Duodenal mucosa (tissue), 2 donors: ENCODE results near the gene LIPE.
A peak's percentile ranks its signal among the peaks of the same experiment; 100 is the strongest.
"Not testable (repeated sequence)": the region's sequence is repeated elsewhere in the genome, so short reads cannot be mapped to it uniquely, and the experiment has no call there.

Experiments used
- H3K27ac ChIP-seq: one replicate; pipeline ENCODE4 v1.7.0; 2013; ENCODE audit warnings: low read depth, low read length
- H3K27me3 ChIP-seq, 2 donors: one replicate each; pipeline ENCODE4 v1.7.0; 2013; ENCODE audit warnings: low read length in 2 of 2, control low read depth in 1 of 2; ENCODE audit not compliant: insufficient read depth in 2 of 2, control insufficient read depth in 1 of 2
- H3K36me3 ChIP-seq, 2 donors: one replicate each; pipeline ENCODE4 v1.7.0; 2013; ENCODE audit warnings: low read length in 2 of 2, control low read depth in 1 of 2; ENCODE audit not compliant: insufficient read depth in 2 of 2, control insufficient read depth in 1 of 2
- H3K4me1 ChIP-seq, 2 donors: one replicate each; pipeline ENCODE4 v1.7.0; 2013; ENCODE audit warnings: low read length in 2 of 2, control low read depth in 1 of 2; ENCODE audit not compliant: insufficient read depth in 2 of 2, control insufficient read depth in 1 of 2
- H3K4me3 ChIP-seq, 2 donors: one replicate each; pipeline ENCODE4 v1.7.0; 2013; ENCODE audit warnings: low read length in 2 of 2, low read depth in 1 of 2
- H3K9ac ChIP-seq, 2 donors: one replicate each; pipeline ENCODE4 v1.7.0; 2013; ENCODE audit warnings: low read length in 2 of 2, low read depth in 1 of 2
- H3K9me3 ChIP-seq, 2 donors: one replicate each; pipeline ENCODE4 v1.7.0; 2013; ENCODE audit warnings: low read length in 2 of 2, control low read depth in 1 of 2; ENCODE audit not compliant: control insufficient read depth in 1 of 2

The LIPE gene

DNA sequence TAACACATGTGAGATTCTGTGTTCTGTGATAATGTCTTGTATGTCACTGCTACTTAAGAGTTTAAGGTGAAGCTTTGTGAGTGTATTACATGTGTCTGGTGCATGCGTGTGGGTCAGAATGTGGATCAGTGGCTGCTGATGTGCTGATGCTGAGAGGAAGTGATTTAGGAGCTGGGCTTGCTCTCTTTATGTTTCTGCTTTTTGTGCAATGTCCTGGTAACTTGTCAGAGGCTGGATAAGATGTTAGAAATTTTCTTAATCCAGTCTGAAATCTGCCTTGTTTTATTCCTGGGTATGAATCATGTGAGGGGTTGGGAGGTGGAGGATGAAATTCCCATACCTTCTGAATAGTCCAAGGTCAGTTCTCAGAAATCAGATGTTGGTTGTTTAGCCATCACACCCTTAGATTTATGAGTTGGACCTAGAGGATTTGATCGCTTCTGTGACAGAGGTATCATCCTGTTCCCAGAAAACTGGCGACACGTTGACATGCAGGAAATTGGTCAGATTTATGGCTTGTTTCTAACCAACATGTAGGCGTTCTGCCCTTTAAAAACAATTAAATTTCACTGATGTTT lies 40.1 kb upstream of the LIPE start:
- Histone ChIP-seq H3K9ac (no peak overlapping the region), H3K27ac (no peak overlapping the region), H3K9me3 (no peaks in the 10 kb centered on the region), H3K36me3 (no peaks in the 10 kb centered on the region), H3K27me3 (no peaks in the 10 kb centered on the region), H3K4me3 (no peak overlapping the region), H3K4me1 (peaks cover 9 to 18% of the 10 kb centered on the region in 2 donors)

DNA sequence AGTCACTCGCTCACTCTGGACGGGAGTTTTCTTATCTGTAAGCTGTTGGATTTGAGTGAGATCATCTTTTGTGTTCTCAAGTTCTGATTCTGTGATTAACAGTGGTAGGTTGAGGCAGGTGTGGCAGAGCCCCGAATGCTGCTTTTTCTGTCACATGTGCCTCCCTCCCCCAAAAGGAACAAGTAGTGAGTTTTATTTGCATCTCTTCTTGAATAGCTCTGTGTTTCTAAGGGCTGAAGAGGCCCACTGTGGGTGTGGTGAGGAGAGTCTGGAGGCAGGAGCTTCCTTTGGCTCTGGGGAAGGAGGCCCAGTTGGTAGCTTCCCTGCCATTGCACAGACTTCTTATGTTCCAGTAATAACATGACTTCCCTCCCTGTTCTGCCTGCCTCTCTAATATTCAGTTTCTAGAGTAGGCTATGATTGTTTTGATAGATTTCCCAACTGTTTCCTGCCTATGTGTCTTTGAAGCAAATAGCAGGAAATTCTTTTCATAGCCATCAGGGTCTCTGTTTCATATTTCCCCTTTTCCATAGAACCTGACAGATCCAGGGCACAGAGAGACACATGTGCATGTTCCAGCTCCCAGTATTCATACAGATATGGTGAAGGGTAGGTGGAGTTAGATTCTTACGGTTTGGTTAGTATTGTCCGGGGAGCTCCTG lies 39.5 kb upstream of the LIPE start:
- Histone ChIP-seq H3K9me3 (no peaks in the 10 kb centered on the region), H3K27me3 (no peaks in the 10 kb centered on the region), H3K36me3 (no peaks in the 10 kb centered on the region), H3K4me3 (no peak overlapping the region), H3K27ac (no peak overlapping the region), H3K9ac (no peak overlapping the region), H3K4me1 (peaks cover 9 to 25% of the 10 kb centered on the region in 2 donors)

DNA sequence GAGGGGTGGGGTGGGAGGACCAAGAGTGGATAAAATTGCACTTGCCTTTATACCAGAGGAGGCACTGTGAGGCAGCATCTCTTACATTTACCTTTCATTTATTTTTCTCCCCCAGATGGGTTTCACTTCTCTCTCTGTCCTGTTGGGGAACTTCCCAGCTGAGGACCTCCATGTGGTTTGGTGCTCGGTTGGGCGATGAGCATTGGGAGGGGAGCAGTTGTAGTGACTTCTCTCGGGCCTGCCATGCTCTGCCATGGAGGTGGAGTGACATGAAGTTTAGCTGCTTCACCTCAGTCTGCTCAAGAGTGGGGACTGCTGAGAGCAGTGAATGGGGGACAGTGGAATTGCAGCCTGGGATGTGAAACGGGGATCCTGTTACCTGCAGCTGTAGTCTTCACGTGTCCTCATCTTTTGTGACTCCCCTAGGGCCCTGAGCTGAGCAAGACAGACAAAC lies 38.7 kb upstream of the LIPE start:
- Histone ChIP-seq H3K4me1 (peaks cover 9 to 25% of the 10 kb centered on the region in 2 donors), H3K9me3 (no peaks in the 10 kb centered on the region), H3K36me3 (no peaks in the 10 kb centered on the region), H3K9ac (no peak overlapping the region), H3K4me3 (no peak overlapping the region), H3K27me3 (no peaks in the 10 kb centered on the region), H3K27ac (no peak overlapping the region)

DNA sequence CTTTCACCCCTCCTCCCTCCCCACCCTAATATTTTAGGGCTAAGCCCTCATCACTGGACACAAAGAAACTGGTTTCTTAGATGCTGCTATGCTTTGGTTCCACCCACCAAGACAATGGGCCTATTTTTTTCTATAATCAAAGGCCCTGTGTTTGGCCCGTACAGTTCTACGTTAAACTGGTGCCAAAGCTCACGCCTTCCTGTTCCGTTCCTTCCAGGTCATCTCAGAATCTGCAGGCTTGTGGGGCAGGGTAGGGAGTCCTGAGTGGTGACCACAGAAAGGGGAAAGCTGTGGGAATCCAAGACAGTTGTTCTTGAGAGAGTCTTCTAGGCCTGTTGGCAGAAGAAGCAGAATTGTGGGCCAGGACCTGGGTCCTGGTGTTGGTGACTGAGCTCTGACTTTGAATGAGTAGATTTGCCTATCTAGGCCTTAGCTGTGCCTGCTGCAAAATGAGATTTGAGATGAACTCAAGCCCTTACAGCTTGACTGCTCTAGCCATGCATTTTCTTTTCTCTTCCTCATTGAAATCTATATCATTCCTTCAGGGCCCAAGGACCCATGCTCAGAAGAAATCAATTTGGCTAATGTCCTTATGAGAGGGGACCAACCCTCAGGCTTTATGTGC lies 34.6 kb upstream of the LIPE start:
- Histone ChIP-seq H3K9me3 (no peaks in the 10 kb centered on the region), H3K9ac (no peak overlapping the region), H3K4me1 (peaks cover 6 to 16% of the 10 kb centered on the region in 2 donors), H3K36me3 (no peaks in the 10 kb centered on the region), H3K27me3 (no peaks in the 10 kb centered on the region), H3K27ac (no peak overlapping the region), H3K4me3 (no peak overlapping the region)

DNA sequence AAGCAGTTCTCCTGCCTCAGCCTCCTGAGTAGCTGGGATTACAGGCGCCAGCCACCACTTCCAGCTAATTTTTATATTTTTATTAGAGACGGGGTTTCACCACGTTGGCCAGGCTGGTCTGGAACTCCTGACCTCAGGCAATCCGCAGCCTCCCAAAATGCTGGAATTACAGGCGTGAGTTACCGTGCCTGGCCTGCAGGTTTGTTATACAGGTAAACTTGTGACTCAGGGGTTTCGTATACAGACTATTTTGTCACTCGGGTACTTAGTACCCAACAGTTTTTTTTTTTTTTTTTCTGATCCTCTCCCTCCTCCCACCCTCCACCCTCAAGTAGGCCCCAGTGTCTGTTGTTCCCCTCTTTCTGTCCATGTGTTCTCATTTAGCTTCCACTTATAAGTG lies 34.0 kb upstream of the LIPE start:
- H3K27ac ChIP-seq, H3K9ac ChIP-seq, H3K4me3 ChIP-seq, H3K9me3 ChIP-seq, H3K27me3 ChIP-seq, H3K36me3 ChIP-seq: not testable (repeated sequence)
- H3K4me1 ChIP-seq: peaks cover 2 to 15% of the 10 kb centered on the region in 2 donors

DNA sequence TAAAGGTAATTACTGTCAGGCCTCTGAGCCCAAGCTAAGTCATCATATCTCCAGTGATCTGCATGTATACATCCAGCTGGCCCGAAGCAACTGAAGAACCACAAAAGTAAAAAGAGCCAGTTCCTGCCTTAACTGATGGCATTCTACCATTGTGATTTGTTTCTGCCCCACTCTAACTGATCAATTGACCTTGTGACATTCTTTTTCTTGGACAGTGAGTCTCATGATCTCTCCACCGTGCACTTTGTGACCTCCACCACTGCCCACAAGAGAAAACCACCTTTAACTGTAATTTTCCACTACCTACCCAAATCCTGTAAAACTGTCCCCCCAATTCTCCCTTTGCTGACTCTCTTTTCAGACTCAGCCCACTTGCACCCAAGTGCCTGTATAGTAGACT lies 32.7 kb upstream of the LIPE start:
- H3K27me3 ChIP-seq: no peaks in the 10 kb centered on the region
- H3K9me3 ChIP-seq: no peaks in the 10 kb centered on the region
- H3K27ac ChIP-seq: no peak overlapping the region
- no peaks in the 10 kb centered on the region for H3K36me3 ChIP-seq
- peaks cover 10 to 23% of the 10 kb centered on the region in 2 donors for H3K4me1 ChIP-seq
- H3K9ac ChIP-seq: no peak overlapping the region
- no peak overlapping the region for H3K4me3 ChIP-seq

DNA sequence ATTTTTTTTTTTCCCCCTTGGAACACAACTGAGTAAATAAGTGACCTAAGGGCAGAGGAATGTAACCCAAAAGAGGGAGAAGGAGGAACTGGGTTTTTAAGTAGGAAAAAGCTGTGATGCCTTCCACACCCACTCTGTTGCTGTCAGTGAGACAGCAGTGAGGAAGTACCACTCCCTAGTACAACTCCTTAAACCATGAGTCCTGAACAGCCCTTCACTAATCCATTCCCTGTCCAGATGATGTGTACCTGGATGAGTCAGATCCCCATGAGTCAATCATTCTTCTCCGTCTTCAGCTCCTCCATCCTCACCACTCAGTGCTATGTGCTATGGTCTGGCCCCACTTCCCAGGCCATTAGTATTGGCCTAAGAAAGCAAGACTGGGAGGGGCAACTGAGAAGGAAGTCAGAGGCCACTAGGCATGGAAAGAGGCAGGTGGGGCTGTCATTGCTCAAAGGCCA lies 28.5 kb upstream of the LIPE start:
- peak overlapping the region; percentile 45 for H3K27ac ChIP-seq
- H3K4me1 ChIP-seq: peaks cover 19 to 25% of the 10 kb centered on the region in 2 donors
- no peak overlapping the region for H3K4me3 ChIP-seq
- no peaks in the 10 kb centered on the region for H3K27me3 ChIP-seq
- H3K36me3 ChIP-seq: no peaks in the 10 kb centered on the region
- no peak overlapping the region for H3K9ac ChIP-seq
- H3K9me3 ChIP-seq: no peaks in the 10 kb centered on the region

DNA sequence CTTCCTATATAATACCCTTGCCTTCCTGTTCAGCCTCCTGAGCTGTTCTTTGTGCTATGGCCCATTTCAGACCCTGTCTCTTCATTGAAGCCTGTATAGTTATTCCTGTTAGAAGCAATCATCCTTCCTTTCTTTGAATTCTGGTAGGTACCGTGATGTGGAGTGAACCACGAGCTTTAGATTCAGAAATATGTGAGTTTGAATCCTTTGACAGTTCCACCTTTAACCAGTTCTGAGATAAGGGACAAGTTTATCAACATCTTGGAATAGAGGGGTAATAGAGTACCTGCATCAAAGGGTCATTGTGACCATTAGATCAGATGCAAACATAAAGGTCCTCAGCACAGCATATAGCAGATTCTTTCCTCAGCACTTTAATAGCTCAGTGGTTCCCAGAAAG lies 27.9 kb upstream of the LIPE start:
- no peak overlapping the region for H3K4me3 ChIP-seq
- no peak overlapping the region for H3K9ac ChIP-seq
- no peaks in the 10 kb centered on the region for H3K27me3 ChIP-seq
- H3K4me1 ChIP-seq: peaks cover 21 to 27% of the 10 kb centered on the region in 2 donors
- no peaks in the 10 kb centered on the region for H3K9me3 ChIP-seq
- H3K27ac ChIP-seq: no peak overlapping the region
- no peaks in the 10 kb centered on the region for H3K36me3 ChIP-seq

DNA sequence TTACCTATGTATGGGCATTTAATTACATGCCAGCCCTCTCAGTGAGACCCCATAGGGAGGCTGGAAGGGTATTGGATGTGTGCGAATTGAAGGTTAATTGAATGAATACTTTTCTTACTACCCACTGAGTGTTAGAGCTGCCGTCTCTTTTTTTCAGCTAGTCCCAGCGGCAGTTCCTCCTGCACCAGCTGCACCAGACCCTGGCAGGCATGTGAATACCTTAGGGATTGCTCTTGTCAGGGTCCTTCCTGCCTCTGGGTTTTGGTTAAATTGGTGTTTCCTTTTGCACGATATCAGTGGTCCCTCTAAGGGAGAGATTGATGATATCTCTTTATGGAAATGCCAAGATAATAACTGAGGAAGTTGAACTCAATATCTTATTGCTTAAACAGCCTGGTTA lies 25.4 kb upstream of the LIPE start:
- Histone ChIP-seq H3K4me3 (no peak overlapping the region), H3K27ac (no peak overlapping the region), H3K9me3 (no peaks in the 10 kb centered on the region), H3K9ac (no peak overlapping the region), H3K27me3 (no peaks in the 10 kb centered on the region), H3K4me1 (peaks cover 26 to 35% of the 10 kb centered on the region in 2 donors), H3K36me3 (no peaks in the 10 kb centered on the region)

DNA sequence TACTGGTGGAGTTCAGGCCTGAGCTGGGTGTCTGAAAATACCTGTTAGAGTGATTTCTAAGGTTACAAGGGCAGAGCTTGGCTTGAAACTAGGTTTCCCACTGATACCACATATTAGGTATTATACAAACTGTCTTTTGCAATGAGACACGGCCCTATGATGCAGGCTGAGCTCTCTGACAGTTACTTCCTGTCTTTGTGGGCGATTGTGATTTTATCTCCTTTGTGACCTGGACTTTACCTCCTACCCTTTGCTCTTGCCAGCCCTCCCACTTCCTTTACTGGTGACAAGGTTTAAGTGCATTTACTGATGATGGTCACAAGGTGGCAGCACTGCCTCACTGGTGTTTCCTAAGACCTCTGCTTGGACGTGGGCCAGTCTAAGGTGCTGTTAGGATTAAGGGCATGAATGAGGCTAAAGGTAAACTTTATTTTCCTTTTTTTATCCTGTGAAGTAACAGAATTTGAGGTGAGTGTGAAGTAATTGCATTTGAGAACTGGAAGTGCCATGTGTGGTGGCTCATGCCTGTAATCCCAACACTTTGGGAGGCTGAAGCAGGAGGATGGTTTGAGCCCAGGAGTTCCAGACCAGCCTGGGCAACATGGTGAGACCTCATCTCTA lies 23.2 kb upstream of the LIPE start:
- Histone ChIP-seq H3K4me3 (no peak overlapping the region), H3K27me3 (no peaks in the 10 kb centered on the region), H3K27ac (no peak overlapping the region), H3K36me3 (no peaks in the 10 kb centered on the region), H3K9me3 (no peaks in the 10 kb centered on the region), H3K4me1 (peaks cover 19 to 27% of the 10 kb centered on the region in 2 donors), H3K9ac (no peak overlapping the region)
